GM12878 (cell line): ENCODE data around the gene PPAN. TPM values are rescaled to one million over a fixed set of nuclear protein-coding genes. Genes with fewer than 3 reads are reported as not detected.

ENCODE experiments used
- ATAC-seq: fragments of 200-7000 bp; cut with Tn5 transposase; 3 replicates; pipeline ENCODE4 v1.9.1; 2020; ENCODE audit warnings: mild to moderate bottlenecking, moderate library complexity
- BruUV-seq: library from RNA; stranded (reverse); fragments of 400-500 nt; replicated peaks from 2 replicates; lab custom pipeline; 2021; lab: Mats Ljungman, UMichigan
- CTCF ChIA-PET: fragments of 300-600 bp; sonication (Branson Sonifier 250); formaldehyde crosslinking; extraction: SDS; loops from one replicate; lab custom pipeline; 2021; ENCODE audit warnings: inconsistent platforms; lab: Yijun Ruan, JAX
- POLR2A ChIA-PET: fragments of 350-600 bp; formaldehyde crosslinking; extraction: SDS; loops from one replicate; lab custom pipeline; 2021; ENCODE audit warnings: inconsistent platforms; lab: Charles Lee
- RAD21 ChIA-PET: fragments of 300-600 bp; sonication (Branson Sonifier 250); formaldehyde crosslinking; loops from one replicate; lab custom pipeline; 2023; ENCODE audit warnings: antibody characterized with exemption; ENCODE audit not compliant: unreplicated experiment; lab: Charles Lee
- SMC1A ChIA-PET: fragments of 300-600 bp; sonication (Branson Sonifier 250); formaldehyde crosslinking; loops from one replicate; lab custom pipeline; 2023; ENCODE audit not compliant: unreplicated experiment, uncharacterized antibody; lab: Charles Lee
- DNase-seq: peaks from one replicate; pipeline ENCODE4 v3.0.0-alpha.2; 2011; ENCODE audit warnings: low read depth, low spot score
- FAIRE-seq: peaks from 3 replicates; lab custom pipeline; 2011; peaks lifted over from hg19 to GRCh38; lab: Jason Lieb, UNC
- H2AFZ ChIP-seq: 2 replicates; pipeline ENCODE4 v1.6.0; 2011; ENCODE audit warnings: low read depth, low read length, control low read depth; ENCODE audit not compliant: control insufficient read depth
- H3K27ac ChIP-seq: 2 replicates; pipeline ENCODE4 v1.5.1; 2011; ENCODE audit warnings: control low read depth; ENCODE audit not compliant: control insufficient read depth, insufficient read depth
- H3K27me3 ChIP-seq, 2 experiments: replicated peaks in 1 of 2; 2 replicates each; pipeline versions ENCODE4 v1.6.0 to v1.6.1; 2011; ENCODE audit warnings: low read length in 1 of 2; ENCODE audit not compliant: control insufficient read depth in 2 of 2, insufficient read depth in 2 of 2
- H3K36me3 ChIP-seq, 2 experiments: 2 replicates each; pipeline ENCODE4 v1.5.1; 2011; ENCODE audit warnings: low read length in 1 of 2; ENCODE audit not compliant: control insufficient read depth in 2 of 2, insufficient read depth in 2 of 2
- H3K4me1 ChIP-seq: 2 replicates; pipeline ENCODE4 v1.6.1; 2011; ENCODE audit warnings: mild to moderate bottlenecking, low read length, moderate library complexity, mixed read lengths; ENCODE audit not compliant: control insufficient read depth, insufficient read depth
- H3K4me2 ChIP-seq: 2 replicates; pipeline ENCODE4 v1.6.0; 2011; ENCODE audit warnings: control low read depth; ENCODE audit not compliant: control insufficient read depth, insufficient read depth
- H3K4me3 ChIP-seq: fragments of 200-600 bp; sonication (generic); 2 replicates; pipeline ENCODE4 v1.5.1; 2016
- H3K79me2 ChIP-seq: 2 replicates; pipeline ENCODE4 v1.6.0; 2011; ENCODE audit warnings: low read length; ENCODE audit not compliant: control insufficient read depth, insufficient read depth
- H3K9ac ChIP-seq: 2 replicates; pipeline ENCODE4 v1.8.0; 2011; ENCODE audit warnings: low read length, control low read depth, mixed read lengths; ENCODE audit not compliant: control insufficient read depth, insufficient read depth
- H3K9me3 ChIP-seq: replicated peaks from 3 replicates; pipeline ENCODE4 v1.5.1; 2011; ENCODE audit warnings: mild to moderate bottlenecking, low read length; ENCODE audit not compliant: control insufficient read depth, insufficient read depth
- H4K20me1 ChIP-seq: 2 replicates; pipeline ENCODE4 v1.6.0; 2011; ENCODE audit not compliant: control insufficient read depth, insufficient read depth
- ATF7 ChIP-seq: fragments of 450-650 bp; IDR thresholded peaks from 2 replicates; pipeline ENCODE4 v1.6.1; 2016; ENCODE audit warnings: low read depth, mild to moderate bottlenecking
- DPF2 ChIP-seq: fragments of 450-650 bp; IDR thresholded peaks from 2 replicates; pipeline ENCODE4 v1.6.1; 2017; ENCODE audit warnings: mild to moderate bottlenecking
- IKZF1 ChIP-seq: fragments of 450-650 bp; conservative IDR thresholded peaks from 2 replicates; pipeline ENCODE4 v1.6.1; 2017; ENCODE audit warnings: antibody characterized with exemption, mild to moderate bottlenecking
- IKZF2 ChIP-seq, 2 experiments: fragments of 450-650 bp; IDR thresholded peaks; 2 replicates each; pipeline ENCODE4 v1.6.1; 2017; ENCODE audit warnings: mild to moderate bottlenecking in 2 of 2, moderate library complexity in 2 of 2
- JUND ChIP-seq: IDR thresholded peaks from 2 replicates; pipeline ENCODE4 v1.6.1; 2012; ENCODE audit warnings: low read depth, mild to moderate bottlenecking, low read length, improper control_type of control experiment, moderate library complexity
- NKRF ChIP-seq: fragments of 450-650 bp; conservative IDR thresholded peaks from 2 replicates; pipeline ENCODE4 v1.6.1; 2017; ENCODE audit warnings: mild to moderate bottlenecking, moderate library complexity
- PML ChIP-seq: IDR thresholded peaks from 2 replicates; pipeline ENCODE4 v1.6.1; 2012; ENCODE audit warnings: low read length, inconsistent platforms
- RELA ChIP-seq: fragments of 450-650 bp; IDR thresholded peaks from 2 replicates; pipeline ENCODE4 v1.8.0; 2014; ENCODE audit warnings: borderline replicate concordance; ENCODE audit not compliant: partially characterized antibody
- SIN3A ChIP-seq: IDR thresholded peaks from 2 replicates; pipeline ENCODE4 v1.6.1; 2012; ENCODE audit warnings: low read depth, low read length, improper control_type of control experiment
- SREBF1 ChIP-seq: IDR thresholded peaks from 2 replicates; pipeline ENCODE4 v1.6.1; 2012; ENCODE audit warnings: mild to moderate bottlenecking, low read length
- SUPT20H ChIP-seq: IDR thresholded peaks from 2 replicates; pipeline ENCODE4 v1.6.1; 2011; ENCODE audit warnings: low read depth, mild to moderate bottlenecking, low read length, moderate library complexity, borderline replicate concordance; ENCODE audit not compliant: control insufficient read depth
- TARDBP ChIP-seq: IDR thresholded peaks from 2 replicates; pipeline ENCODE4 v1.6.1; 2016; ENCODE audit warnings: borderline replicate concordance
- WRNIP1 ChIP-seq: IDR thresholded peaks from 2 replicates; pipeline ENCODE4 v1.6.1; 2011; ENCODE audit warnings: low read depth, low read length, improper control_type of control experiment, borderline replicate concordance
- WGBS: methylation state at CpG from one replicate; pipeline ENCODE4 v1.1.6; 2016; ENCODE audit warnings: low lambda C conversion rate; ENCODE audit not compliant: insufficient replicate concordance, insufficient coverage; ENCODE audit errors: missing lambda C conversion rate; 5-methylcytosine and 5-hydroxymethylcytosine counted together
- in situ Hi-C: fragments of 300-500 bp; cut with MboI; formaldehyde crosslinking; loops from 9 replicates; pipeline ENCODE4 v1.14.3; 2018; ENCODE audit warnings: mixed read lengths
- intact Hi-C: fragments of 100-400 bp; cut with micrococcal nuclease; formaldehyde crosslinking; loops from one replicate; pipeline ENCODE4 v1.14.2; 2022; ENCODE audit not compliant: unreplicated experiment
- polyA plus RNA-seq, 11 experiments: library from polyadenylated mRNA; depleted of rRNA in 4 of 11; unstranded in 6 of 11; stranded (reverse) in 5 of 11; fragments of >200 nt; fragmentation: Nextera tagmentation in 4 of 11; fragmentation: Illumina TruSeq in 1 of 11; extraction: Ambion mirVana in 4 of 11; extraction: Trizol in 1 of 11; gene quantifications; 1 replicate in 1 of 11; 2 replicates in 10 of 11; pipeline versions ENCODE4 v1.2.1 to v1.2.3, GENCODE V29; 2011 to 2016; ENCODE audit warnings: inconsistent platforms in 2 of 11, missing spikeins in 2 of 11, low read depth in 1 of 11
- total RNA-seq, 4 experiments: library from RNA; depleted of rRNA in 3 of 4; stranded (reverse); fragments of >200 nt in 3 of 4; fragmentation: Illumina TruSeq in 1 of 4; extraction: Trizol in 1 of 4; gene quantifications; 2 replicates each; pipeline versions ENCODE4 v1.2.1 to v1.2.3, GENCODE V29; 2013 to 2021

The PPAN gene
- total and polyA plus RNA-seq, 10 of the 15 experiments (the other 5 are each of a cell fraction or from before 2014, with no cell fraction given), result 2.1 to 171 (median 108) TPM

GRCh38 chr19:10145031-10145430 lies 38.9 kb downstream of the PPAN start:
- H2AFZ ChIP-seq, result no peak overlapping the region
- DNase-seq (no peak), FAIRE-seq (no peak), ATAC-seq (no peak)
- no peak for TF ChIP-seq JUND
- no peak for TF ChIP-seq WRNIP1
- TF ChIP-seq TARDBP, result no peak
- TF ChIP-seq PML, result no peak
- no peak for TF ChIP-seq IKZF1
- TF ChIP-seq SIN3A, result no peak
- TF ChIP-seq DPF2, result no peak
- no peak for TF ChIP-seq ATF7
- ChIA-PET POLR2A (no interaction called here), SMC1A (no interaction called here), CTCF (no interaction called here), RAD21 (no interaction called here)
- H3K79me2 ChIP-seq, result no peaks in the 10 kb centered on the region
- H3K27ac ChIP-seq, result no peak overlapping the region
- H3K4me1 ChIP-seq, result no peaks in the 10 kb centered on the region
- WGBS, result 90% methylated on average over 10 of the region's 10 CpGs
- H4K20me1 ChIP-seq, result no peaks in the 10 kb centered on the region
- intact Hi-C loops, result no loop called here
- no TSS peak for BruUV-seq
- H3K9me3 ChIP-seq, result no peaks in the 10 kb centered on the region
- no peaks in the 10 kb centered on the region for H3K27me3 ChIP-seq
- no peak overlapping the region for H3K9ac ChIP-seq
- H3K4me2 ChIP-seq, result no peak overlapping the region
- in situ Hi-C loops, result no loop called here
- H3K4me3 ChIP-seq, result no peak overlapping the region
- peaks cover 51 to 62% of the 10 kb centered on the region in 2 experiments for H3K36me3 ChIP-seq

GRCh38 chr19:10146142-10146541 lies 40.0 kb downstream of the PPAN start:
- Histone ChIP-seq H2AFZ (no peak overlapping the region), H3K27me3 (no peaks in the 10 kb centered on the region), H3K36me3 (peaks cover 55 to 65% of the 10 kb centered on the region in 2 experiments), H3K27ac (no peak overlapping the region), H3K79me2 (no peaks in the 10 kb centered on the region), H3K4me3 (no peak overlapping the region), H4K20me1 (no peaks in the 10 kb centered on the region), H3K4me2 (no peak overlapping the region), H3K9ac (no peak overlapping the region), H3K9me3 (no peaks in the 10 kb centered on the region), H3K4me1 (no peaks in the 10 kb centered on the region)
- no TSS peak for BruUV-seq
- in situ Hi-C loops, result no loop called here
- ChIA-PET POLR2A (no interaction called here), RAD21 (no interaction called here), CTCF (no interaction called here), SMC1A (interaction anchor here (1.2 kb wide), 1 partner anchor 103 kb away, joined by 3 read pairs; no protein-coding TSS in a partner anchor)
- FAIRE-seq (no peak), DNase-seq (no peak), ATAC-seq (no peak)
- intact Hi-C loops, result no loop called here
- 96% methylated on average over 14 of the region's 14 CpGs for WGBS
- no peak for TF ChIP-seq SREBF1
- TF ChIP-seq IKZF2 (IDR thresholded peaks at IDR 0.05), result no peak
- TF ChIP-seq NKRF, result no peak
- no peak for TF ChIP-seq SUPT20H
- TF ChIP-seq RELA, result no peak
